Activated CD8-positive, alpha-beta memory T cell treated with anti-CD3 and anti-CD28 coated beads, Interleukin-2, amount 10 ng/mL, durations not matched to agents 7 days and 5 days (primary cell): ENCODE measurements around the gene MIDN. TPM values are rescaled to one million over a fixed set of nuclear protein-coding genes. Genes with fewer than 3 reads are reported as not detected.

Source experiments
- ATAC-seq: fragments of 150-1000 bp; cut with Tn5 transposase; one replicate; pipeline ENCODE4 v1.10.0; 2021; ENCODE audit warnings: moderate library complexity
- CTCF ChIA-PET: fragments of 350-600 bp; sonication (Branson Sonifier 250); formaldehyde crosslinking; loops from one replicate; lab custom pipeline; 2021; ENCODE audit warnings: antibody characterized with exemption; lab: Charles Lee
- DNase-seq: peaks from one replicate; pipeline ENCODE4 v3.0.0-alpha.2; 2020
- H3K27ac Mint-ChIP-seq: one replicate; pipeline ENCODE4 v1.8.0; 2021; ENCODE audit warnings: mild to moderate bottlenecking, mixed read lengths
- H3K27me3 Mint-ChIP-seq: one replicate; pipeline ENCODE4 v1.8.0; 2021; ENCODE audit warnings: mixed read lengths
- H3K36me3 Mint-ChIP-seq: one replicate; pipeline ENCODE4 v1.8.0; 2021; ENCODE audit warnings: mild to moderate bottlenecking, mixed read lengths
- H3K4me1 Mint-ChIP-seq: one replicate; pipeline ENCODE4 v1.8.0; 2021; ENCODE audit warnings: mixed read lengths
- H3K4me3 Mint-ChIP-seq: one replicate; pipeline ENCODE4 v1.8.0; 2021; ENCODE audit warnings: mild to moderate bottlenecking, moderate library complexity, mixed read lengths
- H3K9me3 Mint-ChIP-seq: one replicate; pipeline ENCODE4 v1.8.0; 2022; ENCODE audit warnings: low read depth, mixed read lengths
- total RNA-seq, 2 experiments: library from RNA; stranded (reverse); gene quantifications; one replicate each; pipeline ENCODE4 v1.2.3, GENCODE V29; 2021

The MIDN gene
- total RNA-seq, 2 experiments from 2014 or later = 73.3 to 88.6 TPM

DNA sequence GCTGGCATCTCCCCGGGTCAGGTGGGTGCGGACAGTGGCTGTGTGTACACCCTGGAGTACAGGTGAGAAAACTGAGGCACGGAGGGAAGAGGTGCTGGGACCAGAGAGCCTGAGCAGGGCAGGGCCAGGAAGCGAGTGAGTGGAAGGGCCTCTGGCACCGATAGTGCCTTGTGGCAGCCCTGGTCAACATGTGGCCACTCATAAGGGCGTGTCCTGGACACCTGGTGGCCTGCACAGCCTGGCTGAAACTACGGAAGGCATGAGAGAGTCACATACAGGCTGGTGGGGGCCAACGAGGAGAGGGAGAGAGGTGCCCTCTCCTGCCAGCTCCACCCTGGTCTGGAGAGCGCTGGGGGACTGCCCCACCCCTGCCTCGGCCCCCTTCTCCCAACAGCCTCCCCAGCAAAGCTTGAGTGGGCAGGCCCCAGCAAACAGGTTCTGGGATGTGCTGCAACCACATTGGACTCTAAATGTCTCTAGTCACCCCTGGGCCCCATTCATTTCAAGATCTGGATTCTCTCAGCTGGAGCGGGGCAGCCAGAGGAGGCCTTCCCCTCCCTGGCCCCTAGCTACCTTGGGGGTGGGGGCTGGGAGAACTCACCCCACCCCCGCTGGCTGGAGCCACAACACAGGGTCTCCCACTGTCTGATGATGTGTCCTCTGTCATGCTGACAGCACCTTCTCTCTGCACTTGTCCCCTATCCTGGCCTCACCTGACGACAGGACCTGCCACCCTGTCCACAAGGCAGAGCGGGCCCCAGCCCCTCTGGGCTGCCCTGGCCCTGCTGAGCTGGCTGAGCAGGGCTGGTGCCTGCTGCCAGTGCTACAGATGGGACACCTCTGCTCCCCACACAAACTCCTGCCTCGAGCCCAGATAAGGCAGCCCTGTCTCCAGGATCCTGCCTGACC is 16.4 kb upstream of the MIDN start:
- ATAC-seq (no peak), DNase-seq (no peak)
- H3K27me3 Mint-ChIP-seq = peaks cover 3% of the 10 kb centered on the region
- H3K36me3 Mint-ChIP-seq = peaks cover 2% of the 10 kb centered on the region
- CTCF ChIA-PET = interaction anchor here (1.3 kb wide), 1 partner anchor 12 kb away, joined by 3 read pairs; no protein-coding TSS in a partner anchor
- H3K4me3 Mint-ChIP-seq = no peak overlapping the region
- no peaks in the 10 kb centered on the region for H3K4me1 Mint-ChIP-seq
- H3K27ac Mint-ChIP-seq = no peak overlapping the region
- no peaks in the 10 kb centered on the region for H3K9me3 Mint-ChIP-seq

GRCh38 chr19:1232652-1233072 is 15.7 kb upstream of the MIDN start:
- Mint-ChIP-seq H3K4me3 (no peak overlapping the region), H3K36me3 (peaks cover 2% of the 10 kb centered on the region), H3K4me1 (no peaks in the 10 kb centered on the region), H3K27me3 (peaks cover 3% of the 10 kb centered on the region), H3K9me3 (no peaks in the 10 kb centered on the region), H3K27ac (no peak overlapping the region)
- DNase-seq (no peak), ATAC-seq (no peak)
- CTCF ChIA-PET = interaction anchor here (1.3 kb wide), 1 partner anchor 12 kb away, joined by 3 read pairs; no protein-coding TSS in a partner anchor

GRCh38 chr19:1233115-1233667 is 15.2 kb upstream of the MIDN start:
- H3K27me3 Mint-ChIP-seq = peaks cover 3% of the 10 kb centered on the region
- H3K36me3 Mint-ChIP-seq = peaks cover under 1% of the 10 kb centered on the region
- DNase-seq = no peak
- no peak for ATAC-seq
- H3K27ac Mint-ChIP-seq = no peak overlapping the region
- H3K9me3 Mint-ChIP-seq = no peaks in the 10 kb centered on the region
- CTCF ChIA-PET = interaction anchor here (0.5 to 1.3 kb wide), 2 partner anchors 11 to 1401 kb away, joined by 3 to 4 read pairs; no protein-coding TSS in a partner anchor
- H3K4me3 Mint-ChIP-seq = no peak overlapping the region
- peaks cover under 1% of the 10 kb centered on the region for H3K4me1 Mint-ChIP-seq

- H3K27ac Mint-ChIP-seq = no peak overlapping the region
- no peaks in the 10 kb centered on the region for H3K9me3 Mint-ChIP-seq
- no peaks in the 10 kb centered on the region for H3K36me3 Mint-ChIP-seq
- ATAC-seq (no peak), DNase-seq (no peak)
- CTCF ChIA-PET = no interaction called here
- H3K4me1 Mint-ChIP-seq = peaks cover 7% of the 10 kb centered on the region
- no peak overlapping the region for H3K4me3 Mint-ChIP-seq
- H3K27me3 Mint-ChIP-seq = peaks cover 14% of the 10 kb centered on the region
Observed at GRCh38 chr19:1234051-1234954, 14.1 kb upstream of the MIDN start.

DNA sequence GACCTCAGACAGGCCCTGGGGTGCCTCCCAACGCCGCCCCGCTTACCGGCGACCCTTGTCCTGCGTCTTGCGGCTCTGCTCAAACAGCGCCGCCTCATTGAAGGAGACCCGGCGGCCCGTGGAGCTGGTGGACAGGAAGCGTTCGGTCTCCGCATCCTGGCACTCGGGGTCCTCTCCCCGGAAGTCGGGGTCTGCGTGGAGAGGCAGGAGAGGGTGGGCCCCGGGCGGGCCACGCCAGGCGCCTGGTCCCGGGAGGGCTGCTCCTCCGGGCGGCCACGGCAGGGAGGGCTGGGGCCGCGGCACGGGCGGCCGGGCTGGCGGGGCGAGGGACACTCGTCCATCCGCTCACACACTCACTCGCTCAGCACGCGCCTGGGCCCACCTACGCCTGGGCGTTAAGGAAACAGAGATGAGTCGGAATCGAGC is 13.4 kb upstream of the MIDN start:
- CTCF ChIA-PET = no interaction called here

GRCh38 chr19:1235625-1236538 is 12.5 kb upstream of the MIDN start:
- Mint-ChIP-seq H3K27me3 (peaks cover 16% of the 10 kb centered on the region), H3K36me3 (no peaks in the 10 kb centered on the region), H3K9me3 (no peaks in the 10 kb centered on the region), H3K4me1 (peaks cover 9% of the 10 kb centered on the region), H3K27ac (no peak overlapping the region), H3K4me3 (no peak overlapping the region)
- CTCF ChIA-PET = interaction anchor here (0.7 kb wide), 1 partner anchor 69 kb away, joined by 3 read pairs; no protein-coding TSS in a partner anchor
- no peak for ATAC-seq
- DNase-seq = no peak

More for the DNA sequence above, 13.4 kb upstream of the MIDN start:
- Mint-ChIP-seq H3K4me1 (peaks cover 7% of the 10 kb centered on the region), H3K36me3 (no peaks in the 10 kb centered on the region), H3K27me3 (peaks cover 16% of the 10 kb centered on the region), H3K27ac (no peak overlapping the region), H3K9me3 (no peaks in the 10 kb centered on the region), H3K4me3 (no peak overlapping the region)
- no peak for DNase-seq
- no peak for ATAC-seq

- Mint-ChIP-seq H3K4me3 (no peak overlapping the region), H3K36me3 (no peaks in the 10 kb centered on the region), H3K4me1 (peaks cover 15% of the 10 kb centered on the region), H3K27ac (no peak overlapping the region), H3K9me3 (no peaks in the 10 kb centered on the region), H3K27me3 (peaks cover 16% of the 10 kb centered on the region)
- CTCF ChIA-PET = interaction anchor here (0.7 kb wide), 1 partner anchor 70 kb away, joined by 3 read pairs; no protein-coding TSS in a partner anchor
- ATAC-seq = no peak
- DNase-seq = no peak
Observed at GRCh38 chr19:1236576-1236975, 11.8 kb upstream of the MIDN start.

GRCh38 chr19:1237027-1237659 is 11.2 kb upstream of the MIDN start:
- DNase-seq (no peak), ATAC-seq (no peak)
- CTCF ChIA-PET = no interaction called here
- peaks cover 16% of the 10 kb centered on the region for H3K4me1 Mint-ChIP-seq
- H3K36me3 Mint-ChIP-seq = no peaks in the 10 kb centered on the region
- H3K27me3 Mint-ChIP-seq = peaks cover 16% of the 10 kb centered on the region
- no peak overlapping the region for H3K27ac Mint-ChIP-seq
- H3K4me3 Mint-ChIP-seq = no peak overlapping the region
- H3K9me3 Mint-ChIP-seq = no peaks in the 10 kb centered on the region

GRCh38 chr19:1237754-1238368 is 10.5 kb upstream of the MIDN start, which contains the start of gene CBARP:
Gene CBARP, minus strand, starts transcription at chr19:1238005. Its CDS starts 1,905 bp downstream, at chr19:1236100.
- Mint-ChIP-seq H3K27me3 (peaks cover 16% of the 10 kb centered on the region), H3K4me3 (peak within 1 kb of the TSS; percentile 46), H3K9me3 (no peaks in the 10 kb centered on the region), H3K4me1 (peaks cover 23% of the 10 kb centered on the region), H3K36me3 (no peaks in the 10 kb centered on the region), H3K27ac (no peak within 1 kb of the TSS)
- no peak for ATAC-seq
- no peak for DNase-seq
- CTCF ChIA-PET = interaction anchor here (1.0 to 10.1 kb wide), 4 partner anchors 15 to 318 kb away, joined by 3 to 723 read pairs (median 4); partner anchors contain the start of gene CIRBP

DNA sequence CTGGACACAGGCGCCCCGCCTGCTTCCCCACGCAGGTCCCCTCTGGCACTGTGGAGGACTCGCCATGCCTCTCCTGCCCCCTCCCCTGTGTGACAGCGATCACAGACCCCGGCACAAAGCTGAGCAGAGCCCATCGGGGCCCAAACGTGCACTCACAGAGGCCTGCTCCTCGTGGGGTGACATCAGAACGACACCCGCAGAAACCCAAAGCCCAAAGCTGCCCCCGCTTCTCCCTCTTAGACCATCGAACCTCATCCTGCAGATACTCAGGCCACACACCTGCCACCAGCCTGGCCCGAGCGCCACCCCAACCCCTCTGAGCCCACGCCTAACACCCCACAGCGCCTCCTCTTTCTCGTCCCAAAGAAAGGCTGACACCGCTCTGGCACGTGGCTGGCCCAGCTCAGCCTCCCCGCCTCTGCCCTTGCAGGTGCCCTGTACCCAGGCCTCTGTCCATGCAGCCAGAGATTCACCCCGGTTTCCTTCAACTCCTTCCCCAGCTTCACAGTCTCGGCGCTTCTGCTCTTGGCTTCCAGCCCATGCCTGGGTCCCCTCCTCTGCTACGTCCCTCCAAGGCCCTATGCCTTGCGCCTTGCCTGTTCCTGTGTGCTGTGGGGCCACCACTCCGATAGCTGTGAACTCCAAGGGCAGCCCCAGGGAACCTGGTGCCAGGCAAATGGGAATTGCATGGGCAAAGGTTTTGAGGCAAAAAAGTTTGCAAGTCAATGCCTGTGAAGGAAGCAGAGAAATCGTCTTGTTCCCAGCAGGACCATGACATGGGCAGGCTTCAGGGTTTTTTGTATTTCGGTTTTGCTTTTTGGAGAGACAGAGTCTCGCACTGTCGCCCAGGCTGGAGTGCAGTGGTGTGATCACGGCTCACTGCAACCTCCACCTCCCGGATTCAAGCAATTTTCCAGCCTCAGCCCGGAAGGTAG is 9.7 kb upstream of the MIDN start:
- ATAC-seq = no peak
- CTCF ChIA-PET = interaction anchor here (0.8 to 10.1 kb wide), 7 partner anchors 16 to 319 kb away, joined by 3 to 723 read pairs (median 3); partner anchors contain the start of gene CIRBP
- H3K27me3 Mint-ChIP-seq = peaks cover 16% of the 10 kb centered on the region
- H3K27ac Mint-ChIP-seq = no peak overlapping the region
- peak overlapping the region; percentile 46 for H3K4me3 Mint-ChIP-seq
- no peaks in the 10 kb centered on the region for H3K9me3 Mint-ChIP-seq
- no peaks in the 10 kb centered on the region for H3K36me3 Mint-ChIP-seq
- H3K4me1 Mint-ChIP-seq = peaks cover 31% of the 10 kb centered on the region
- no peak for DNase-seq
